ENCODE results near the gene CCNE1.

CCNE1 gene

GRCh38 chr19:29811125-29812079 is at the start of gene CCNE1:
Gene CCNE1, plus strand, starts transcription at chr19:29811991. Its CDS starts 565 bp downstream, at chr19:29812556.
- Mint-ChIP-seq H3K4me3 (peak within 1 kb of the TSS; percentile 93), H3K36me3 (peaks cover 6% of the 10 kb centered on the region), H3K27ac (peak within 1 kb of the TSS; percentile 90), H3K27me3 (no peaks in the 10 kb centered on the region), H3K4me1 (ENCODE audit: low read depth) (peaks cover 11% of the 10 kb centered on the region), H3K9me3 (ENCODE audit: low read depth) (no peaks in the 10 kb centered on the region)

- Mint-ChIP-seq H3K4me1 (ENCODE audit: low read depth) (peaks cover 1% of the 10 kb centered on the region), H3K27ac (no peak overlapping the region), H3K4me3 (no peak overlapping the region), H3K36me3 (no peaks in the 10 kb centered on the region), H3K9me3 (ENCODE audit: low read depth) (no peaks in the 10 kb centered on the region), H3K27me3 (no peaks in the 10 kb centered on the region)
Measured at GRCh38 chr19:29763196-29763595, 48.6 kb upstream of the CCNE1 start.

- no peaks in the 10 kb centered on the region for H3K27me3 Mint-ChIP-seq
- no peaks in the 10 kb centered on the region for H3K36me3 Mint-ChIP-seq
- H3K9me3 Mint-ChIP-seq (ENCODE audit: low read depth): no peaks in the 10 kb centered on the region
- peaks cover 1% of the 10 kb centered on the region for H3K4me1 Mint-ChIP-seq (ENCODE audit: low read depth)
- H3K4me3 Mint-ChIP-seq: no peak overlapping the region
- H3K27ac Mint-ChIP-seq: no peak overlapping the region
Measured at GRCh38 chr19:29764361-29764760, 47.4 kb upstream of the CCNE1 start.

GRCh38 chr19:29766100-29766499 is 45.7 kb upstream of the CCNE1 start:
- no peak overlapping the region for H3K27ac Mint-ChIP-seq
- H3K36me3 Mint-ChIP-seq: no peaks in the 10 kb centered on the region
- no peaks in the 10 kb centered on the region for H3K4me1 Mint-ChIP-seq (ENCODE audit: low read depth)
- H3K4me3 Mint-ChIP-seq: no peak overlapping the region
- no peaks in the 10 kb centered on the region for H3K9me3 Mint-ChIP-seq (ENCODE audit: low read depth)
- no peaks in the 10 kb centered on the region for H3K27me3 Mint-ChIP-seq

GRCh38 chr19:29767039-29767735 is 44.6 kb upstream of the CCNE1 start:
- no peak overlapping the region for H3K4me3 Mint-ChIP-seq
- no peaks in the 10 kb centered on the region for H3K27me3 Mint-ChIP-seq
- no peaks in the 10 kb centered on the region for H3K9me3 Mint-ChIP-seq (ENCODE audit: low read depth)
- H3K27ac Mint-ChIP-seq: no peak overlapping the region
- no peaks in the 10 kb centered on the region for H3K4me1 Mint-ChIP-seq (ENCODE audit: low read depth)
- H3K36me3 Mint-ChIP-seq: no peaks in the 10 kb centered on the region

GRCh38 chr19:29768166-29768565 is 43.6 kb upstream of the CCNE1 start:
- no peaks in the 10 kb centered on the region for H3K27me3 Mint-ChIP-seq
- no peak overlapping the region for H3K4me3 Mint-ChIP-seq
- H3K4me1 Mint-ChIP-seq (ENCODE audit: low read depth): no peaks in the 10 kb centered on the region
- no peaks in the 10 kb centered on the region for H3K9me3 Mint-ChIP-seq (ENCODE audit: low read depth)
- no peaks in the 10 kb centered on the region for H3K36me3 Mint-ChIP-seq
- H3K27ac Mint-ChIP-seq: no peak overlapping the region

GRCh38 chr19:29769997-29770396 is 41.8 kb upstream of the CCNE1 start:
- Mint-ChIP-seq H3K36me3 (no peaks in the 10 kb centered on the region), H3K4me3 (no peak overlapping the region), H3K27ac (no peak overlapping the region), H3K9me3 (ENCODE audit: low read depth) (no peaks in the 10 kb centered on the region), H3K4me1 (ENCODE audit: low read depth) (no peaks in the 10 kb centered on the region), H3K27me3 (no peaks in the 10 kb centered on the region)

GRCh38 chr19:29770648-29771047 is 41.1 kb upstream of the CCNE1 start:
- no peak overlapping the region for H3K27ac Mint-ChIP-seq

GRCh38 chr19:29771708-29772414 is 39.9 kb upstream of the CCNE1 start:
- Mint-ChIP-seq H3K4me1 (ENCODE audit: low read depth) (no peaks in the 10 kb centered on the region), H3K4me3 (no peak overlapping the region), H3K27me3 (no peaks in the 10 kb centered on the region), H3K36me3 (no peaks in the 10 kb centered on the region), H3K9me3 (ENCODE audit: low read depth) (no peaks in the 10 kb centered on the region), H3K27ac (no peak overlapping the region)

More at GRCh38 chr19:29770648-29771047, 41.1 kb upstream of the CCNE1 start:
- H3K27me3 Mint-ChIP-seq: no peaks in the 10 kb centered on the region
- no peaks in the 10 kb centered on the region for H3K4me1 Mint-ChIP-seq (ENCODE audit: low read depth)
- no peak overlapping the region for H3K4me3 Mint-ChIP-seq
- no peaks in the 10 kb centered on the region for H3K9me3 Mint-ChIP-seq (ENCODE audit: low read depth)
- no peaks in the 10 kb centered on the region for H3K36me3 Mint-ChIP-seq

GRCh38 chr19:29772696-29773095 is 39.1 kb upstream of the CCNE1 start:
- Mint-ChIP-seq H3K9me3 (ENCODE audit: low read depth) (no peaks in the 10 kb centered on the region), H3K4me1 (ENCODE audit: low read depth) (no peaks in the 10 kb centered on the region), H3K36me3 (no peaks in the 10 kb centered on the region), H3K27ac (no peak overlapping the region), H3K27me3 (no peaks in the 10 kb centered on the region), H3K4me3 (no peak overlapping the region)

GRCh38 chr19:29773141-29773540 is 38.6 kb upstream of the CCNE1 start:
- Mint-ChIP-seq H3K4me1 (ENCODE audit: low read depth) (no peaks in the 10 kb centered on the region), H3K4me3 (no peak overlapping the region), H3K27ac (no peak overlapping the region), H3K27me3 (no peaks in the 10 kb centered on the region), H3K9me3 (ENCODE audit: low read depth) (no peaks in the 10 kb centered on the region), H3K36me3 (no peaks in the 10 kb centered on the region)

GRCh38 chr19:29774126-29774525 is 37.7 kb upstream of the CCNE1 start:
- Mint-ChIP-seq H3K9me3 (ENCODE audit: low read depth) (no peaks in the 10 kb centered on the region), H3K4me3 (no peak overlapping the region), H3K36me3 (no peaks in the 10 kb centered on the region), H3K27ac (no peak overlapping the region), H3K27me3 (no peaks in the 10 kb centered on the region), H3K4me1 (ENCODE audit: low read depth) (no peaks in the 10 kb centered on the region)

- Mint-ChIP-seq H3K4me3 (no peak overlapping the region), H3K4me1 (ENCODE audit: low read depth) (no peaks in the 10 kb centered on the region), H3K27ac (no peak overlapping the region), H3K36me3 (no peaks in the 10 kb centered on the region), H3K9me3 (ENCODE audit: low read depth) (no peaks in the 10 kb centered on the region), H3K27me3 (no peaks in the 10 kb centered on the region)
Measured at GRCh38 chr19:29777781-29778309, 33.9 kb upstream of the CCNE1 start.

GRCh38 chr19:29779921-29780320 is 31.9 kb upstream of the CCNE1 start:
- H3K36me3 Mint-ChIP-seq: no peaks in the 10 kb centered on the region
- no peak overlapping the region for H3K27ac Mint-ChIP-seq
- H3K9me3 Mint-ChIP-seq (ENCODE audit: low read depth): no peaks in the 10 kb centered on the region
- H3K4me3 Mint-ChIP-seq: no peak overlapping the region
- H3K27me3 Mint-ChIP-seq: no peaks in the 10 kb centered on the region
- no peaks in the 10 kb centered on the region for H3K4me1 Mint-ChIP-seq (ENCODE audit: low read depth)
